ENCODE data around the gene STOM.

The STOM gene

GRCh38 chr9:121368745-121369144 lies 1.3 kb downstream of the STOM start:
- Histone ChIP-seq H3K27ac (ENCODE audit: low read length) (no peak overlapping the region), H3K4me2 (ENCODE audit: low read depth, low read length) (peak overlapping the region; percentile 90), H3K9me2 (replicated peaks; ENCODE audit: insufficient read depth, low read length) (no peaks in the 10 kb centered on the region), H3K9ac (ENCODE audit: low read length) (no peak overlapping the region), H3K27me3 (replicated peaks; ENCODE audit: insufficient read depth, low read length) (peaks cover 12% of the 10 kb centered on the region; the same call in 1 of the 2 replicates), H2AFZ (ENCODE audit: low read length) (no peak overlapping the region), H3F3A (ENCODE audit: insufficient read depth, low read length) (no peaks in the 10 kb centered on the region), H3K79me2 (ENCODE audit: low read length) (no peaks in the 10 kb centered on the region), H3K9me3 (replicated peaks; ENCODE audit: insufficient read depth, low read length) (no peaks in the 10 kb centered on the region), H3K4me3 (ENCODE audit: low read length) (peak overlapping the region; percentile 71), H3K36me3 (replicated peaks; ENCODE audit: insufficient read depth, low read length) (no peaks in the 10 kb centered on the region), H4K20me1 (ENCODE audit: insufficient read depth, low read length) (no peaks in the 10 kb centered on the region), H3K4me1 (ENCODE audit: low read length) (peaks cover 5% of the 10 kb centered on the region)
- DNase-seq: peak; percentile 29
- TF ChIP-seq EZH2phosphoT487 (IDR thresholded peaks at IDR 0.05; ENCODE audit: low read length) (no peak), EZH2 (optimal IDR thresholded peaks at IDR 0.05; ENCODE audit: low read depth, low read length) (no peak), CTCF (IDR thresholded peaks at IDR 0.05; ENCODE audit: low read length) (no peak)

- Histone ChIP-seq H3K79me2 (ENCODE audit: low read length) (no peaks in the 10 kb centered on the region), H3K27me3 (replicated peaks; ENCODE audit: insufficient read depth, low read length) (peaks cover 12% of the 10 kb centered on the region; the same call in 1 of the 2 replicates), H3K9me2 (replicated peaks; ENCODE audit: insufficient read depth, low read length) (no peaks in the 10 kb centered on the region), H3F3A (ENCODE audit: insufficient read depth, low read length) (no peaks in the 10 kb centered on the region), H3K4me2 (ENCODE audit: low read depth, low read length) (no peak overlapping the region), H3K9me3 (replicated peaks; ENCODE audit: insufficient read depth, low read length) (no peaks in the 10 kb centered on the region), H2AFZ (ENCODE audit: low read length) (no peak overlapping the region), H4K20me1 (ENCODE audit: insufficient read depth, low read length) (no peaks in the 10 kb centered on the region), H3K4me1 (ENCODE audit: low read length) (peaks cover 5% of the 10 kb centered on the region), H3K27ac (ENCODE audit: low read length) (no peak overlapping the region), H3K36me3 (replicated peaks; ENCODE audit: insufficient read depth, low read length) (no peaks in the 10 kb centered on the region), H3K9ac (ENCODE audit: low read length) (no peak overlapping the region), H3K4me3 (ENCODE audit: low read length) (no peak overlapping the region)
- no peak for DNase-seq
- TF ChIP-seq CTCF (IDR thresholded peaks at IDR 0.05; ENCODE audit: low read length) (no peak), EZH2phosphoT487 (IDR thresholded peaks at IDR 0.05; ENCODE audit: low read length) (no peak)
These were observed 1.9 kb downstream of the STOM start for GRCh38 chr9:121368138-121368522.

DNA sequence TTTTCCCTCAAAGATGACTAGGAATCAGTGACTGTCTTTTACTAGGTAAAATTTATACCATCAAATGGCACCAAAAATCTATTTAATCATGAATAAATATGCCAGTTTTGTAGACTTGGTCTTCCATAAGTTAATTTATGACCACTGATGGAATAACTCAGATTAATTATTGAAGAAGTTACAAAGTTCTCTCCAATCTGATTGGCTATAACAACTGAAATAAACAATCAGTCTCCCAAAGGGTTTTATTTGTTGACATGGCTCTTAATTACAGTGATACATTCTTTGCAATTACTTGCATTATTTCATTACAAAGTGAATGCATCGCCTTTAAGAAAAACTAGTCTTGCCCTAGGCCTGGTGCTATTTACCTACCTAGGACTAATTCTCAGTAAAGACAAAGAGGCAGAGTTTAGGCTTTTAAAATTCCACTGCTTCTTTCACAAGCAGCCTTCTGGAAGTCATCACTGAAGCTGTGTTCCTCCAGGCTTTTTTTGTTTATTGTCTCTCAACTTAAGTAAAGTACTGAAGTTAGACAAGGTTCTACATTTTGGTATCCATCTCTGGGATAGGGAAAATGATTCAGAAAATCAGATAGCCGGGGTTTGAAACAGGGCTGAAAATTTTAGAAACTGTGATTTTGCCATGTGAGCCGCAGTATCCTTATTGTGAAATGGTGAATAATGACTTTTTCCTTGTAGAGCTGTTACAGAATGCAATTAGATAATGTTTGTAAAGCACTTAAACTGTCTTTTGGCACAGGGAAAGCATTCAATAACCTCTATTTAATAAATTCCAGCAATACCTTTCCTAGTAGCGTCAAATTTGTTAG lies 2.5 kb downstream of the STOM start:
- Histone ChIP-seq H4K20me1 (ENCODE audit: insufficient read depth, low read length) (no peaks in the 10 kb centered on the region), H3K4me2 (ENCODE audit: low read depth, low read length) (no peak overlapping the region), H3K9me3 (replicated peaks; ENCODE audit: insufficient read depth, low read length) (no peaks in the 10 kb centered on the region), H3K4me1 (ENCODE audit: low read length) (peaks cover 5% of the 10 kb centered on the region), H3K9ac (ENCODE audit: low read length) (no peak overlapping the region), H3K27ac (ENCODE audit: low read length) (no peak overlapping the region), H3K36me3 (replicated peaks; ENCODE audit: insufficient read depth, low read length) (no peaks in the 10 kb centered on the region), H3F3A (ENCODE audit: insufficient read depth, low read length) (no peaks in the 10 kb centered on the region), H2AFZ (ENCODE audit: low read length) (no peak overlapping the region), H3K79me2 (ENCODE audit: low read length) (no peaks in the 10 kb centered on the region), H3K27me3 (replicated peaks; ENCODE audit: insufficient read depth, low read length) (peaks cover 12% of the 10 kb centered on the region; the same call in 1 of the 2 replicates), H3K4me3 (ENCODE audit: low read length) (no peak overlapping the region), H3K9me2 (replicated peaks; ENCODE audit: insufficient read depth, low read length) (no peaks in the 10 kb centered on the region)
- DNase-seq: no peak
- TF ChIP-seq CTCF (IDR thresholded peaks at IDR 0.05; ENCODE audit: low read length): no peak
- no peak for TF ChIP-seq EZH2phosphoT487 (IDR thresholded peaks at IDR 0.05; ENCODE audit: low read length)

Measured in MM.1S (cell line).